NCI-H748 (cell line): ENCODE measurements around the gene RND3.

Experiments used
- DNase-seq: peaks from one replicate; lab custom pipeline; 2025; ENCODE audit not compliant: unreplicated experiment; lab: John Stamatoyannopoulos, UW

The RND3 gene

DNA sequence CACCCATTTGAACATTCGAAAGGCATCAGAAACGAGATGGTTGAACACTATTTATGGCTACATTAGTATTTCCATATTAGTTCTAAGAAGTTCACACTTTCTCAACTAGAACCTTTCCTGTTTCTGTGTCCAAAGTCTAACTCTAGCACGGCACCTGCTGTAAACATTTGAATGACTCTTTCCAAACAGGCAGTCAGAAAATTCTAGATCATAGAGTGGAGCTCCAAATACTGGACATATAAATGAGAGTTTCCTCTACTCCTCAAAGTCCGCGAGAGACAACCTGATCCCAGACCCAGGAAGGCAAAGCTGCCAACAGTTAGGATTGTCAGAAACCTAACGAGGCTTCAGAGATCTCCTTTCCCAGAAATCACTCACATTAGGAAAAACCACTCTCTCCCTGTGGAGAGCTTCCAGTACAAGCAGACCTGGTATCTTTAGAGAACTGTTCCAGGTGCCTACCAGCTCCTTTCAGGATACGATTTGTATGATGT lies 10.6 kb downstream of the RND3 start:
- DNase-seq = no peak

DNA sequence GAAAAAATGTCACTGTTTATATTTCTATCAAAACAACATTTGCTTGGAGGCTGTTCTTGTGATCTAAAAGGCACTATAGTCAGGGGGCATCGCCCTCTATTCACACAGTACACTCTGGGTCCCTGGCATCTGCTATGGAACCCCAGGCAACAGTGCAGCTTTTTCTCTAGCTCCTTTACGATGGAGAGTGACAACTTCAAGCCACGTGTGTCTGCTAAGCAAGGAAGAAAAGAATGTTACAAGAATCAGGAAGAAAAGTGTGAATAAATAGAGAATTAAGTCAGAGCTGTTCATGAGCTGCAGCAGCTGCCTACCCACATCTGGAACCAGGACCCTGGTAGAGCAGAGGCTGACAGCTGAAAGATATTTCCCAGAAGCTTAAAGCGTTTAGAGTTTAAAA lies 11.2 kb downstream of the RND3 start:
- DNase-seq = no peak

DNA sequence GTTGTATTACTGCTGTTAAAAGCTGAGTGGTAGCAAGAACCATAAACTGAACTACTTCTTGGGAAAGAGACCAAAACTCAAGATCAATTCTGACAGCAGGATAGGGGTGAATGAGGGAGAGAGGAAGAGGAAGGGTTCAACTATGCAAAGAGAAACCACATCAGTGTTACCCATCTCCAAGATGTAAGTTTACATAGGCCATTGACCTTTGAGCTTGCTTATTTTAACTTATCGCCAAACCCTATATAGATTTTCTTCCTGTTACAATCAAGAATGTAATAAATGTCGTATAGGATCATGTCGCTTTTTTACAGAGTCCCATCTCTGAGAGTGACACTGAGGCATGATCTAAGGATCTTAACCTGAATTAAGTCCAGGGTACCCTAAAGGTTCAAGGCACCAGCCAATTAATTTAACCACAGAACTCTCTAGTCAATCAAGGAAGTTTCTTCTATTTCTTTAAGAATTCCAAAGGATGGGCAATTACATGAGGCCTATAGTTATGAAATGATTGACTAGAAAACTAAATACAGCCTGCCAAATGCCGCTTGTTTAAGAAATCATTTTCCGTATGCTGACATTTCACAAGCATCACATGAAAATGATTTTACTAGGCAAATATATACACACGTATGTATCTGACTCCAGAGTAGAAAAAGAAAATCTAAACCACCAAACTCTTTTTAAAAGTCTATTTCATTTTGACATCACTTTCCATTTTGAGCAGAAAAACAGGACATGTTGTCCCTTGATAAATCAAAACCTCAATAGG lies 11.8 kb downstream of the RND3 start:
- no peak for DNase-seq

DNA sequence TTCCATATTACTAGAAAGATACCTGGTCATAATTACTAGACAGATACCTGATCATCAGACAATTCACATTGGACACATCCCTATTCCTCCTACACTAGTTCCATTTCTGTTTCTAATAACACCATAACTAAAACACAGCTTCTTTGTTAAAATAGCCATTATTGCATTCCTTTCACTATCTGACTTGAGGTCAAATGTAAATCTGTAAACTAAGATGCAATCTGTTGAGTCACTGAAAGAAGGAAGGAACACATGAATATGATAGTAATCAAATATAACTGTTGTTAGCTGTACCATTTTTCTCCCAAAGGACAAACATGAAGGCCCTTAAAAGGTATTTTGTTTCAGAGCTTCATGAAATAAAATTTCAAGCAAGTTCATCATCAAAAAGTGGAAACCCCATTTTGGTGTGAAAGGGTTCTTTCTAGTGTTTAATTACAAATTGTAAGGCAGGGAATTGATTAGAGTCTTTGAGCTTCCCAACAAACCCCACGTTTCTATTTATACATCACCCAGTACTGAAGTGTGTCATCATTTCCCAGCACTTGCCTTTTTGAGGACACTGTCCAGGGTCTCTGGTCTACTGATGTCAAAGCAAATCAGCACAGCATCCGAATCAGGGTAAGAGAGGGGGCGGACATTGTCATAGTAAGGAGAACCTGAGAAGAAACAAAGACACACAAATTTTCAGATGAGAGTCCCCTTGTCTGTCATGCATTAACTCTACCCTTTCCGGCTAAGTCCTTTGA lies 13.0 kb downstream of the RND3 start:
- DNase-seq = no peak

DNA sequence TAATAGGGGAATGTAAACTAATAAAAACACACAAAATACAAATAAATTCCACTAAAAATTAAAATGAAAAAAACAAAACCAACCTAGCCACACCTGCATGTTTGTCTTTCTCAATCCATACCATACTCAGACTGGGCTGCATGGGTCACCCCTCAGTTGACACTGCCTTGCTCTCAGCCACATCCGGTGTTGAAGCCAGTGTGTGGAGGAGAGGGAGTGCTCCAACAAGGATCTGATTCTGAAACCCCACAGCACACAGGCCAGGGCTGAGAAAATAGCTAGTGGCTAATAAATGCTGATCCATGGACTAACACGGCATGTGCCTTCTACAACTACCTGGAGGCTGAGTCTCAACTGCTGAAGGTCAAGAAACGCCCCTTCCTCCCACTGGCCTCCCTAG lies 13.7 kb downstream of the RND3 start:
- DNase-seq = no peak

DNA sequence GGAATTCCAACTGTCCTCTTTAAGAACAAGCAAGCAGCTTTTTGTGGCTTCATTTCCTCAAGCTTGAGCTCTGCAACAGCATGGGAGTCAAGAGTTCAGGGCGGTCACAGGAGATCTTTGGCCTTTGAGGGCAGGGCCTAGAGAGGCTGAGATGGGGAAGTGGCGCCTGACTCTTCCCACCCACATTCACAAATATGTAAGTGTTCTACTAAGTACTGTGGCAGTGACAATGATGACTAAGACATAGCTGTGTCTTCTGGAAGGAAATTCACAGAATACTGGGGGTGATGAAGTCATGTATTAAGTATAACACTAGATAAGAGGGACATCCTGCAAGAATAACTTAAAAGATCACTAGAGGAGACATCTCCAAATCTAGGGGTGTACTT lies 15.0 kb downstream of the RND3 start:
- DNase-seq = no peak

DNA sequence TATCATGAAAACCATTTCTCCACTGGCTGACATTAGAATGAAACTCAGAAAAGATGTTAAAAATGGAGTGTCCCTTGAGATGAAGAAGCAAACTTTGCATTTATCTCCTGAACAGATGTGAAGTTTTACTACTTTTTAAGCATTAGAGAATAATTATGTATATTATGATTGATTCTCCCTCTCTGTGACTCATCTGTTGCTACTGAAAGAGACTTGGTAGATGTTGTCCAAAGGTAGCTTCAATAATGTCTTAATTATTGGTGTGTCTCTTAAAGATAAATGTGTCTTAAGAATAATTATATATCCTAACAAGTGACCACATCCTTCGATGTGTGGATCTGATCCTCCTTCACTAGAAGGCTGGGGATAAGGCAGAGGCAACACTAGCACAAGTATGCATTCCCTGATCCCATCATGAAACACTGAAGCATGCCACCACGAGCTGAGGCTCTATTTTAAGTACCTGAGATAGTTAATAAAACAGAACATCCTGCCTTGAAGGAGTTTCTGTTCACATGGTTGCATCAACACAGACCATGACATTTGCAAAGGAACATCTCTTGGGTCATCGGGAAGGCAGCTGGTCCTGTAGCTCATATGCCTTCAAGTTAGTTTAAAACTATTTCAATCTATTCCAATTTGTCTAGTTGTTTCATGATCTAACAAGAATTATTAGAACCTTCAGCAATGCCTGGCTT lies 15.5 kb downstream of the RND3 start:
- DNase-seq = no peak

DNA sequence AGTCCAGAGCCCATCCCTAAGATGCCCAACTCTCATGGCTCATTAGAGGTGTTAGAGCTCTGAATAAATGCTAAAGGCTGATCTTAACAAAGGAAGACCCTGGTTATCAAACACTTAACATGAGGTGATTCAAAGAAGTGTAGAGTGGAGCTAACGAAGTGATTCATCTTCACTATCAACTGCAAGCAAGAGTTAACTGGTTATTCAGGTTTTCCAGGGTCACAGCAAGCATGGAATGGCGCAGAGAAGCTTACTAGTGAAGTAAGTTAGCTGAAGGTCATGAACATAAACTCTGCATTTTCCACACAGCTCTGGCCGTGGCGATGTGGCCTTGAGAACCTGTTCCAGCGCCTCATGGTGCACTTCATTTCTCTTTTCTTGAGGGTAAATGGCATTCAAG lies 17.0 kb downstream of the RND3 start:
- no peak for DNase-seq

DNA sequence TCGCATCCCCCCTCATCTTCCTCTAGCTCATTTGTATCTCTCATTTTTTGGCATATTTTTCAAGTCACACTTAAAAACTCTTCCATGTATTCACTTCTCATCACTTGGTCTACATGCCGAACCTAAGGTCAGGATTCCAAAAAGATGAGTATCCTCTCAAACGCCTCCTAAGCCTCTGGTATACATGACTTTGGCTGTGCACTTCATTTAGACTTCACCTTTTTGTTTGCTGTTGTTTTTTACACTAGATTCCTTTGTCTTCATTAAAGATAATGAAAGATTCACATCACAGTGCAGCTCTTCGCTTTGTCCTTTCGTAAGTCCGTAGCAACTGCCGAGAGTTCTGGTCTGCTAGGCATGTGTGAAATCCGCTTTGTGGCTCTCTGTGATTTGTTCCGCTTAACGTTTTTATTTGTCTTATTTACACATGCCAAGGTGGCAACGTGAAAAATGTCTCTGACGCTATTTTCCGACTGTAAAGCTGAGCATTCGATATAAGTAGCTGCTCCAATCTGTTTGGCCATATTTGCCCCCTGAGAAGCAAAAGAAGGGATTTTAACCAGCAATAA lies 17.7 kb downstream of the RND3 start:
- no peak for DNase-seq

DNA sequence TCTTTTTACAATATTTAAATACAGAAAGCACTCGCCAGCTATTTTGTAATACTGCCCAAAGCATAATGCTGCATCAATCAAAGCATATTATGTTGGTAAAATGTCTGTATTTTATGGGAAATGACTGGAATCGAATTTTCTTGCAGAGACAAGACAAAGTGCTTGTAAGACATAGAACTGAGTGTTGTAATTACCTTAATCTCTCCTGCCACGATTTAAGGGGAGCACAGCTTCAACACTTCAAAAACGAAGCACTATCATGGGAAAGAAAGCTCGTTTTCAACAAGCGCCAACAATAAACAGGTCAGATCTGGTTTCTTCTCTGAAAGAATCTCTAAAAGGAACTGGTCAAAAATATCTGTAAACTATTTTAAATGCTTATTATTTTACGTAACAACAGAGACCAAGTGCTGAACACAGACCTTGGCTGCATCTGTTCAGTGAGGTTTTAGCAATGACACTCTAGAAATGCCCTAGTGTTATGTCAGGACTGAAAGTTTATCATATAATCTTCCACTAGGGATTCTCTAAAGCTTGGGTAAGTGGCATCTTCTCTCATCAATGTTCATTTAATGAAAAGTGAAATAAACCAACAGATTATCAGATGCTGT lies 19.0 kb downstream of the RND3 start:
- no peak for DNase-seq

DNA sequence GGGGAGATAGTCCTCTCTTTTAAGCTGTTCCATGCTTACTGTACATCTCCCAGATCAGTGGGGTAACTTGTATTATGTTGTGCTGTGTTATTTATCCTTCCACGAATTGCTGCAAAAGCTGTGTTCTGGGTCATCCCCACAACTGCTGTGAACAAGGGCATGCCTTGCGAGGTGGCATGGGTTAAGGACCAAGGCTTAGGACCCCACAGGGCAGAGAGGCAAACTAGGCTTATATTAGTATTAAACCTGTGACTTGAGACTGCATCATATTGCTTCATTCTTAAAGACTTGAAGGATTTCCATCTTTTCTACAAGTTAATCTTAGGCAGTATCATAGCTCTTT lies 19.9 kb downstream of the RND3 start:
- DNase-seq = no peak

DNA sequence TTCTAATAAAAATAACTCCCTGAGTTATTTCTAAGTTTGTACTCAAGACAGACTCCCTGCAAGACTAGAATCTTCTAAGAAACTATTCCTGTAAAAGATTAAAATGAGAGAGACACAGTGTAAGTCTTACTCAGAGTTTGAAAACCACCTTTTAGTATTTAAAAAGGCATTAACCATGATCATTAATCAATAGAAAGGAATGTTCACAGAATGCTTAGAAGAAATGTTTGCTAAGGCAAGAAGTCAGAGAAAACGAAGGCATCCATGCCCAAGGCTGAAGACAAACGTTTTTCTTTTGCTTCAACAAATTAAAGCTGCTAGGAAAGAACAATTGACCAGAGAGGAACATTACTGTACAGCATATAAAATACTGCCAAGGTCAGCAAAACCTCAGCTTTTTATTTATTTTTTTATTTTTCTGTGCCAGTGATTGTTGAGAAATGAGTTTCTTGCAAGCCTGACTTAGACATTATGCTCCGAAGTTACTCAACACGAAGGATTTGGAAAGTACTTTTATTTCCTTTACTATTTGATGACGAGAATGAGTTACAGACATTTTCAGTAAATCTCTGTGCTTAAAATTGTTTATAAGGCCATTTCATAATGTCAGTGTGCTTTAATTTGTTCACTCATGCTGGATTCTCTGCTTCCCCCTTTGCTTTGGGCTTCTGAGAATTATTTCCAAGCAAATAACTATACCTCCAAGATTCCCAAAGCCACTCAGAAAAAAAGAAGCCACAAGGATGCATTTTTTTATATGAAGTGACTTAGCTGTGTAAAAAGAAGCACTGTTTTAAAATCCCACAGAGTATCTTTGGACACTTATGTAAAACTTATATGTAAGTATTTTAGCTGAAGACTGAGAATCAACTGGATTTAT lies 20.5 kb downstream of the RND3 start:
- DNase-seq = no peak

DNA sequence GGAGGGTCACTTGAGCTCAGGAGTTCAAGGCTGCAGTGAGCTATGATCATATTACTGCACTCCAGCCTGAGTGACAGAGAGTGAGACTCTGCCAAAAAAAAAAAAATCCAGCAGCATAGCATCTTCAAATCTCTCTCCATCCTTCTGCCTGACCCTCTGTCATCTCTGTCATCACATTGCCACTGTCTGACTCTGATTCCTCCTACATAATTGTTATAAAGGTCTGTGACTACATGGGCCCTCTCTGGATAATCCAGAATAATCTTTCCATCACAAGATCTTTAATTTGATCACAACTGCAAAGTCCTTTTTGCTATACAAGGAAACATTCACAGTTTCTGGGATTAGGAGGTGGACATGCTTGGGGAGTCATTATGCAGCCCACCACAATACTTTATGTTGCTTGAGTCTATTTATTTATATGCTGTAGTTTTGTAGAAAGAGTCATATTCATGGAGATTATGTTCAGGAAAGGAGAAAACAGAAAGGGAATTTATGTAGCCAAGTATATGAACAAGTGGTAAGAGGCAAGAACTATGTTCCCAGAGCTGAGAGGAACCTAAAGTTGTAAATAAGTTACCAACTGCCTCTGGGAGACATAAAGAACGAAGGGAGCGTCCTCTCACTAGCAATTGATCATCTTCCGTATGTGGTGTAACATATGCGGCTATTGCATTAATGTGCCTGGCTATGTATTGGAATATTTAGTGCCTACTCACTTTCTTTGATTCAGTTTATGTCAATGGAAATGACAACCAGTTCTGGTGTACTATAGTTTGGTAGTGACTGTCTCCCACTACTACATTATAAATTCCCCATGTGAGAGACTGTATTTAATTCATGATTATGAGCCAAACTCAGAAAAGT lies 21.5 kb downstream of the RND3 start:
- no peak for DNase-seq

DNA sequence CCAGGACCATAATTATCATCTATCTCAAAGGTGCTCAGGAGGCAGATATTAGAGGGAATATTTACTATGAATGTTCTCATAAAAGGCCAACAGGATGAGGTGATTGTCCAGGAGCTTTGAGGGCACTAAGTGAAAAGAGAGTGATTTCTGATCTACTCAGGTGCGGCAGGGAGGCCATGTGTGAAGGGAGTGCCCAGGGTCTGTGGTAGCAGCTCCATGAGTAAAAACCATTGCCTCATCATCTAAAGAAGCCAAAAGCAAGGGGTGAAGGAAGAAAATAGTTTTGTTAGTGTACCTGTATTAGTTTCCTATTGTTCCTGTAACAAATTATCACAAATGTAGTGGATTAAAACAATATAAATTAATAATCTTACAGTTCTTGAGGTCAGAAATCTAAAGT lies 22.5 kb downstream of the RND3 start:
- no peak for DNase-seq

DNA sequence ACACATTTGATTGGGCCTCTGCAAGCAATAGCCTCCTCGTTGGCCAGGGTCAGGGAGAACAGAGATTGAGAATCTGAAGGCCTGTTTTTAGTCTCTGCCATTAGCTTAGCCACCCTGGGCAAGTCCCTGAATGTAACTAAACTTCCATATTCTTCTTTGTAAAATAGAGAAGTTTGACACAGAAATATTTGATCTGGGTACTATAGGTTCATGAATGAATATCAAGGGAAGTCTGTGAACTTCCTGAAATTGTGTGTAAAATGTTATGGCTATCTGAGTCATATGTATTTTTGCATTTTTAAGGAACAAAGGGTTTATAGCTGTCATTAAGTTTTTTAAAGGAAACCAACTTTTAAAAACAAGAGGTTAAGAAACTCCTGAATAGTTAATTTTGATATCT lies 23.2 kb downstream of the RND3 start:
- no peak for DNase-seq

DNA sequence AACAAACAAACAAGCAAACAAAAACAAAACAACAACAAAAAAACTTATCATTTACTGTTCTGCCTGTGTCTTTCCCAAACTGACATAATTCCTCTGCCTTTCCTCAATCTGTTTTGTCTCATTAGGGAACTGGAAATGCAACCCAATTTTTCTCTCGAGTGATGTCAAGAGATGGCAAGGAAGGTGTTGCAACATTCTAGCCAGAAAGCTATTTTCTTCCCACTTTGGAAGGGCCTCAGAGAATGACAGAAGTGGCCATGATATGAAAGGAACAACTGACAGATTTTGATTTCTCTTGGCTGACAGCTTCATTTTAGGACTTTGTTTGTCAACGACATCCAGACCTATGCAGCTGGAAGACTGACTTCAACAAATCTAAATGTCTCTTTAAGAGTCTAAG lies 24.7 kb downstream of the RND3 start:
- no peak for DNase-seq

DNA sequence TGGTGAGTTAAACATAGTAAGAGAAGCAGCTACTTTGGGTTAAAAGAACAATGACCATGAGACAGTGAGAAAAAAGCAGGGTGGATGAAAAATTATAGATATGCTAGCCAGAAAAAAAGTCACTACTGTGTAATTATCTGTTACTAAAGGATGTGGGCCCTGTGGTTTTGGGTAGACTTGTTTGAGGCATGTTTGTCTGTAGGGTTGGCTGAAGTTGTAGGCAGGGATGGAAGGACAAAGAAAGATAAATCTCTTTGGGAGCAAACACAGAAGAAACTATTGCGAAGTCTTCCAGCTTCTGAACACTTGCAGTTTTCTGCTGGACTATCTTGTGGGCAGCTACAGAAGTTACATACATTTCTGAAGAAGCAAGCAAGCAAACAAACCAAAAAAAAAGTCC lies 28.2 kb downstream of the RND3 start:
- no peak for DNase-seq

DNA sequence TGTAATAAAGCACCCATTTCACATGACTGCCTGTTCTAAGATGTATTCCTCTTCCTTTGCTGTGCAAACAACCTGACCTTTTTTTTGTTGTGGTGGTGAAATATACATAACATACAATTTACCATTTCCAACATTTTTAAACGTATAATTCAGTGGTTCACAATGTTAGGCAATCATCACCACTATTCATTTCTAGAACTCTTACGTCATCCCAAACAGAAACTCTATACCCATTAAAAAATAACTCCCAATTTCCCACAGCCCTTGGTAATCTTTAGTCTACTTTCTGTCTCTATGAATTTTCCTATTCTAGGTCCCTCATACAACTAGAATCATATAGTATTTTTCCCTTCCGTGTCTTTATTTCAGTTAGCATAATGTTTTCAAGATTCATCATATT lies 36.7 kb downstream of the RND3 start:
- DNase-seq = no peak

DNA sequence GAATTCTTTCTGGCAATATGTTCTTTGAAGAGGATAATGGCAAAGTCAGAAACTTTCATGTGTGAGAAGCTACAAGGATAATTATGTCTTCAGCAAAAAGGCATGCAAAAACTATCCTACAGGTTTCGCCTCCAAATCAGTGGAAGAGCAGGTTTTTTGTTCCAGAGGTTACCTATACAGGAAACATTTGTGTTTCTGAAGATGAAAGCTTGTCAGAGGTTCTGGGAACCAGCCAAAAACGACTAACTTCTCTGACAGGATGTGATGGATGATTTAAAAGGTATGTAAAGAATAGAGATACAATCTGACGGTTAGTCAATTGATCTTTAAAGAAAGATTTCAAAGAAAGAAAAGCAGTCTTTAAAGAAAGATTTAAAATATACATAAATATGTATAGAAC lies 37.6 kb downstream of the RND3 start:
- DNase-seq = peak; percentile 42
